Measurements from ENCODE around the gene PRKCA.

PRKCA gene

DNA sequence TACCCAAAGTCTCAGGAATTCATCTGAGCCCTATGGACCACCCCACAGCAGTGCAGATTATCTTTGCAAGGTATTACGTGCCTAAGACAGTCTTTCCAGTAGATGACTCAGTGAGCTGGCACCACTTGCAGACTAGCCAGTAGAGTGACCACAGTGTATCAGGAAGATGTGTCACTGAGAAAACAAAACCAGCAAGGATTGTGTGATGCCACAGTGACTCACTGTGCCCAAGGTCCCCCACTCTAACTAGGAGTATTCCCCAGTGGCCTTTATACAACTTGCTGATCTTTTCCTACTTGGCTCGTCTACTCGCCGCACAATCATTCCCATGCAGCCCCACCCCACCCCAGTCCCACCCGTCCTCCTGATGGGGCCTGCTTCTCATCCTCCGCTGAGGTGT is 26.8 kb upstream of the PRKCA start:
- no peak overlapping the region for H3K27ac ChIP-seq (replicated peaks)
- H3K27me3 ChIP-seq (ENCODE audit: insufficient read depth, poor library complexity, severe bottlenecking) = no peaks in the 10 kb centered on the region
- no peak overlapping the region for H3K4me3 ChIP-seq (replicated peaks; ENCODE audit: insufficient read depth, low read length)
- DNase-seq (ENCODE audit: low read depth in 1 of 2, low spot score in 1 of 2) = no peak
- TF ChIP-seq POLR2AphosphoS5 (IDR thresholded peaks at IDR 0.05; ENCODE audit: low read depth) (no peak), GABPA (IDR thresholded peaks at IDR 0.05; ENCODE audit: low read depth) (no peak), CTCF (IDR thresholded peaks at IDR 0.05; ENCODE audit: insufficient read depth, low read length) (no peak), REST (IDR thresholded peaks at IDR 0.05; ENCODE audit: insufficient replicate concordance, low read depth) (no peak), SPI1 (IDR thresholded peaks at IDR 0.05; ENCODE audit: borderline replicate concordance, low read depth) (no peak)

DNA sequence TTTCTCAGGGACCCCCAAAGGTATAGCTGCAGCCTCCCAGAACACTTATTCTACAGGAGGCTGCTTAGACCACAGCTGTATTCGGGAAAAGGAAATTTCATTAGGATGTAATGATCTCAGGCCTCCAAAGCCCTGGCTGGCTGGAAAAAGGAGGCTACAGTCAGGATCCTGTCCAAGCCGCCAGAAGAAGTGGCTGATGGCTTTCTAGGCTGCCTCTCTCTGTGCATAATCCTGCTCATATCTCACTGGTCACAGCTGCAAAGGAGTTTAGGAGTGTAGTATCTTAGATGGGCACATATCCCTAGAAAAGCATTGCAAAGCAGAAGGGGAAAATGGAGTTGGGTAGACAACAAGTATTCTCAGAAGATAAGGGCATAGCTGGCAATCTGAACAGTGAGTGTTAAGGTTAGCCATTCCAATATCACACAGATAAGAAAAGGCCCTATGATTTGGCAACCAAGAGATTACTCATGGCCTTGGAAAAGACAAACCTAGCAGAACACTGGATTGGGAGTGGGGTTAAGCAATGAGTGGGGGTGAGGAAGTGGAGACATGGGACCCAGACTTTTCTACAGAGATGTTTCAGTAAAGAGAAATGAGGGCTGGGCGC is 26.0 kb upstream of the PRKCA start:
- no peak for DNase-seq (ENCODE audit: low read depth in 1 of 2, low spot score in 1 of 2)
- H3K27me3 ChIP-seq (ENCODE audit: insufficient read depth, poor library complexity, severe bottlenecking) = no peaks in the 10 kb centered on the region
- H3K4me3 ChIP-seq (replicated peaks; ENCODE audit: insufficient read depth, low read length) = no peak overlapping the region
- no peak overlapping the region for H3K27ac ChIP-seq (replicated peaks)
- TF ChIP-seq CTCF (IDR thresholded peaks at IDR 0.05; ENCODE audit: insufficient read depth, low read length) = no peak
- TF ChIP-seq POLR2AphosphoS5 (IDR thresholded peaks at IDR 0.05; ENCODE audit: low read depth) = no peak
- no peak for TF ChIP-seq REST (IDR thresholded peaks at IDR 0.05; ENCODE audit: insufficient replicate concordance, low read depth)
- TF ChIP-seq GABPA (IDR thresholded peaks at IDR 0.05; ENCODE audit: low read depth) = no peak
- no peak for TF ChIP-seq SPI1 (IDR thresholded peaks at IDR 0.05; ENCODE audit: borderline replicate concordance, low read depth)

GRCh38 chr17:66277191-66277590 is 25.2 kb upstream of the PRKCA start:
- DNase-seq (ENCODE audit: low read depth in 1 of 2, low spot score in 1 of 2) = no peak
- Histone ChIP-seq H3K27me3 (ENCODE audit: insufficient read depth, poor library complexity, severe bottlenecking) (no peaks in the 10 kb centered on the region), H3K4me3 (replicated peaks; ENCODE audit: insufficient read depth, low read length) (no peak overlapping the region), H3K27ac (replicated peaks) (no peak overlapping the region)
- TF ChIP-seq CTCF (IDR thresholded peaks at IDR 0.05; ENCODE audit: insufficient read depth, low read length) (no peak), REST (IDR thresholded peaks at IDR 0.05; ENCODE audit: insufficient replicate concordance, low read depth) (no peak), POLR2AphosphoS5 (IDR thresholded peaks at IDR 0.05; ENCODE audit: low read depth) (no peak), GABPA (IDR thresholded peaks at IDR 0.05; ENCODE audit: low read depth) (no peak), SPI1 (IDR thresholded peaks at IDR 0.05; ENCODE audit: borderline replicate concordance, low read depth) (no peak)

All from HL-60 (cell line).